ENCODE data around the gene STAG1.

- no peak for TF ChIP-seq CTCF (IDR thresholded peaks at IDR 0.05; ENCODE audit: insufficient read depth, low read length)
- TF ChIP-seq POLR2AphosphoS5 (IDR thresholded peaks at IDR 0.05; ENCODE audit: low read depth), result no peak
These were observed 1.8 kb downstream of the STAG1 start for GRCh38 chr3:136750209-136750896.
